Left ventricle myocardium inferior (tissue), 1 donor: ENCODE data around the gene CPSF7. TPM values are rescaled to one million over a fixed set of nuclear protein-coding genes. Genes with fewer than 3 reads are reported as not detected.
A peak's percentile ranks its signal among the peaks of the same experiment; 100 is the strongest.

Source experiments
- DNase-seq: peaks from one replicate; pipeline ENCODE4 v3.0.0-alpha.2; 2020
- H3K27ac ChIP-seq: fragments of 200-600 bp; replicated peaks from 2 replicates; pipeline ENCODE4 v1.8.0; 2021
- H3K27me3 ChIP-seq: fragments of 200-600 bp; 2 replicates; pipeline ENCODE4 v1.8.0; 2021; ENCODE audit warnings: low read depth
- H3K36me3 ChIP-seq: fragments of 200-600 bp; 2 replicates; pipeline ENCODE4 v1.8.0; 2021
- H3K4me1 ChIP-seq: fragments of 200-600 bp; 2 replicates; pipeline ENCODE4 v1.8.0; 2021
- H3K4me3 ChIP-seq: fragments of 200-600 bp; 2 replicates; pipeline ENCODE4 v1.8.0; 2021; ENCODE audit warnings: mild to moderate bottlenecking, moderate library complexity
- H3K9me3 ChIP-seq: fragments of 200-600 bp; replicated peaks from 2 replicates; pipeline ENCODE4 v1.8.0; 2021
- CTCF ChIP-seq: fragments of 200-600 bp; IDR thresholded peaks from 2 replicates; pipeline ENCODE4 v1.8.0; 2021; ENCODE audit warnings: antibody characterized with exemption, mild to moderate bottlenecking, borderline replicate concordance
- intact Hi-C: fragments of 100-400 bp; cut with micrococcal nuclease; formaldehyde crosslinking; loops from one replicate; pipeline ENCODE4 v1.11.0; 2022
- total RNA-seq: library from RNA; stranded (reverse); fragmentation: NEBNext Ultra II Directional; extraction: Animal tissue kit (Norgen Biotek cat#: 25700); gene quantifications from one replicate; pipeline ENCODE4 v1.2.1, GENCODE V29; 2021
- donor health status: DM: no; HTN: yes; CAD: no; lungs with severe emphysema.

CPSF7 gene
- total RNA-seq, 1 donor from 2014 or later: 39.9 TPM

GRCh38 chr11:61460986-61461385 is 31.2 kb upstream of the CPSF7 start:
- no peak for DNase-seq
- no peak for TF ChIP-seq CTCF
- H3K27ac ChIP-seq: peak overlapping the region; percentile 29
- H3K36me3 ChIP-seq: peaks cover 8% of the 10 kb centered on the region
- H3K4me1 ChIP-seq: peaks cover 16% of the 10 kb centered on the region
- H3K4me3 ChIP-seq: no peak overlapping the region
- H3K9me3 ChIP-seq: no peaks in the 10 kb centered on the region
- intact Hi-C loops: no loop called here
- H3K27me3 ChIP-seq: no peaks in the 10 kb centered on the region

- Histone ChIP-seq H3K4me1 (peaks cover 16% of the 10 kb centered on the region), H3K9me3 (no peaks in the 10 kb centered on the region), H3K36me3 (peaks cover 12% of the 10 kb centered on the region), H3K27ac (peak overlapping the region; percentile 29), H3K27me3 (no peaks in the 10 kb centered on the region), H3K4me3 (no peak overlapping the region)
- intact Hi-C loops: no loop called here
- no peak for TF ChIP-seq CTCF
- DNase-seq: peak; percentile 38
Observed at GRCh38 chr11:61460474-61460881, 30.7 kb upstream of the CPSF7 start.

- intact Hi-C loops: no loop called here
Observed at GRCh38 chr11:61454520-61454919, 24.7 kb upstream of the CPSF7 start.

GRCh38 chr11:61453695-61454094 is 23.9 kb upstream of the CPSF7 start:
- H3K4me1 ChIP-seq: peaks cover 32% of the 10 kb centered on the region
- H3K27ac ChIP-seq: peak overlapping the region; percentile 13
- TF ChIP-seq CTCF: no peak
- H3K27me3 ChIP-seq: no peaks in the 10 kb centered on the region
- peaks cover 23% of the 10 kb centered on the region for H3K36me3 ChIP-seq
- no peak overlapping the region for H3K4me3 ChIP-seq
- no peak for DNase-seq
- intact Hi-C loops: no loop called here
- no peaks in the 10 kb centered on the region for H3K9me3 ChIP-seq

More at GRCh38 chr11:61454520-61454919, 24.7 kb upstream of the CPSF7 start:
- Histone ChIP-seq H3K4me1 (peaks cover 23% of the 10 kb centered on the region), H3K27ac (peak overlapping the region; percentile 13), H3K4me3 (no peak overlapping the region), H3K9me3 (no peaks in the 10 kb centered on the region), H3K36me3 (peaks cover 23% of the 10 kb centered on the region), H3K27me3 (no peaks in the 10 kb centered on the region)
- no peak for DNase-seq
- no peak for TF ChIP-seq CTCF

GRCh38 chr11:61452825-61453224 is 23.1 kb upstream of the CPSF7 start:
- DNase-seq: no peak
- Histone ChIP-seq H3K9me3 (no peaks in the 10 kb centered on the region), H3K36me3 (peaks cover 23% of the 10 kb centered on the region), H3K27me3 (no peaks in the 10 kb centered on the region), H3K4me3 (no peak overlapping the region), H3K4me1 (peaks cover 40% of the 10 kb centered on the region), H3K27ac (no peak overlapping the region)
- intact Hi-C loops: no loop called here
- no peak for TF ChIP-seq CTCF
